Measurements from ENCODE around the gene NUCKS1. TPM values are rescaled to one million over a fixed set of nuclear protein-coding genes. Genes with fewer than 3 reads are reported as not detected.

NUCKS1 gene
- total RNA-seq, 1 experiment from 2014 or later: 101 TPM

DNA sequence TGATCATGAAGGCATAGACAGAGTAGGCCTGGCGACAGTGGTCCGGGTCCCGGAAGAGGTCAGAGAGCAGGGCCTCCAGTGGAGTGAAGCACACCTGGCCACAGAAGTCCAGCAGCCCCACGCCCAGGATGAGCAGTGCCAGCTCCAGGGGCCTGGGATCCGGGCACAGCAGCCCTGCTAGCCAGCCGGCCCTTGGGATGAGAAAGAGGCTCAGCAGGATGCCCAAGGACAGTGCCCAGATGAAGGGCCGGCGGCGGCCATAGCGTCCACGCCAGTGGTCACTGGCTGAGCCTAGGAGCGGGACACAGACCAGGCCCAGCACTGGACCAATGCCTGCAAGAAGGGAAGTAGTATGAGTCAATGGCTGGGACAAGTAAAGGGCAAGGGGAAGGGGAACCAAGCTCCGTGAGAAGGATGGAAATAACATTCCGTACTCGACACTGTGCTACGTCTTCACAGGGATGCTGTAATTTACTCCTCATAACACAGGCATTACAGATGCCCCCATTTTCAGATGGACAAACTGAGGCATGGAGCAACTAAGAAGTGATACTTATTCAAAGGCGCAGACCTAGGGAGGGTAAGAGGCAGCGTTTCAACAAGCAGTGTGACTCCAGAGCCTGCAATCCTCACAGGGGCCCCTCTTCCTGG lies 86.6 kb downstream of the NUCKS1 start:
- DNase-seq (no peak), ATAC-seq (no peak)
- no peaks in the 10 kb centered on the region for H4K20me1 ChIP-seq (ENCODE audit: low read length)
- H3K4me2 ChIP-seq (ENCODE audit: low read length): peak overlapping the region; percentile 75
- H3K9me3 ChIP-seq (ENCODE audit: low read length): no peaks in the 10 kb centered on the region
- peaks cover 4% of the 10 kb centered on the region; the same call in 1 of the 2 replicates for H3K36me3 ChIP-seq (ENCODE audit: low read depth, low read length)
- H3K9ac ChIP-seq (ENCODE audit: low read length): peak overlapping the region; percentile 55; the same call in 1 of the 2 replicates
- H3K27ac ChIP-seq (ENCODE audit: low read length): peak overlapping the region; percentile 82
- no peaks in the 10 kb centered on the region for H3F3A ChIP-seq (ENCODE audit: low read length, unreplicated experiment)
- H3K9me2 ChIP-seq (replicated peaks; ENCODE audit: low read length): no peaks in the 10 kb centered on the region
- H3K27me3 ChIP-seq (ENCODE audit: low read length): no peaks in the 10 kb centered on the region
- no peak for TF ChIP-seq EZH2phosphoT487 (IDR thresholded peaks at IDR 0.05; ENCODE audit: borderline replicate concordance, low read length)
- TF ChIP-seq, protein P1, sequence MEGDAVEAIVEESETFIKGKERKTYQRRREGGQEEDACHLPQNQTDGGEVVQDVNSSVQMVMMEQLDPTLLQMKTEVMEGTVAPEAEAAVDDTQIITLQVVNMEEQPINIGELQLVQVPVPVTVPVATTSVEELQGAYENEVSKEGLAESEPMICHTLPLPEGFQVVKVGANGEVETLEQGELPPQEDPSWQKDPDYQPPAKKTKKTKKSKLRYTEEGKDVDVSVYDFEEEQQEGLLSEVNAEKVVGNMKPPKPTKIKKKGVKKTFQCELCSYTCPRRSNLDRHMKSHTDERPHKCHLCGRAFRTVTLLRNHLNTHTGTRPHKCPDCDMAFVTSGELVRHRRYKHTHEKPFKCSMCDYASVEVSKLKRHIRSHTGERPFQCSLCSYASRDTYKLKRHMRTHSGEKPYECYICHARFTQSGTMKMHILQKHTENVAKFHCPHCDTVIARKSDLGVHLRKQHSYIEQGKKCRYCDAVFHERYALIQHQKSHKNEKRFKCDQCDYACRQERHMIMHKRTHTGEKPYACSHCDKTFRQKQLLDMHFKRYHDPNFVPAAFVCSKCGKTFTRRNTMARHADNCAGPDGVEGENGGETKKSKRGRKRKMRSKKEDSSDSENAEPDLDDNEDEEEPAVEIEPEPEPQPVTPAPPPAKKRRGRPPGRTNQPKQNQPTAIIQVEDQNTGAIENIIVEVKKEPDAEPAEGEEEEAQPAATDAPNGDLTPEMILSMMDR (conservative IDR thresholded peaks at IDR 0.05; ENCODE audit: low read depth, low read length): no peak
- no peak for TF ChIP-seq EZH2 (IDR thresholded peaks at IDR 0.05; ENCODE audit: low read length, unreplicated experiment)
- peaks cover 38% of the 10 kb centered on the region for H3K79me2 ChIP-seq (ENCODE audit: low read length)
- CTCF ChIA-PET: no interaction called here
- no peak overlapping the region for H2AFZ ChIP-seq (ENCODE audit: low read length)
- no peak overlapping the region for H3K4me3 ChIP-seq (ENCODE audit: low read length)
- POLR2A ChIA-PET (ENCODE audit: unreplicated experiment): interaction anchor here (0.5 kb wide), 1 partner anchor 307 kb away, joined by 13 read pairs; no protein-coding TSS in a partner anchor
- no TSS peak for BruUV-seq (replicated peaks)
- H3K4me1 ChIP-seq (ENCODE audit: insufficient read depth, low read length): peaks cover 46% of the 10 kb centered on the region
- intact Hi-C loops (cut with micrococcal nuclease): no loop called here

Other genes starting within 250 kb of the NUCKS1 start
- gene CDK18, start 245.5 kb downstream of the NUCKS1 start, total RNA-seq (2014; rRNA removed): 13.2 and 16.4 TPM in 2 replicates
- gene ELK4, start 118.2 kb downstream of the NUCKS1 start, total RNA-seq (2014; rRNA removed): 16.3 and 16.4 TPM in 2 replicates
- 33.2 and 37.6 TPM in 2 replicates for gene SLC45A3, start 69.7 kb downstream of the NUCKS1 start, total RNA-seq (2014; rRNA removed)
- 7.4 and 7.9 TPM in 2 replicates for gene RAB29, start 25.3 kb upstream of the NUCKS1 start, total RNA-seq (2014; rRNA removed)
- gene SLC41A1, start 63.0 kb upstream of the NUCKS1 start, total RNA-seq (2014; rRNA removed): 17.2 and 22.8 TPM in 2 replicates
- gene PM20D1, start 100.0 kb upstream of the NUCKS1 start, total RNA-seq (2014; rRNA removed): not detected in 2 replicates
- gene SLC26A9, start 193.3 kb upstream of the NUCKS1 start, total RNA-seq (2014; rRNA removed): not detected in 2 replicates

Data from PC-3 (cell line).